RWPE1 (cell line): Measurements from ENCODE around the gene KAT14.
A peak's percentile ranks its signal among the peaks of the same experiment; 100 is the strongest.

Source experiments
- CTCF ChIA-PET: fragments of 350-600 bp; sonication (Branson Sonifier 250); formaldehyde crosslinking; extraction: SDS; loops from one replicate; lab custom pipeline; 2021; lab: Yijun Ruan, JAX
- POLR2A ChIA-PET: fragments of 400-600 bp; formaldehyde crosslinking; extraction: SDS; loops from one replicate; lab custom pipeline; 2020; ENCODE audit warnings: antibody characterized with exemption; ENCODE audit not compliant: low non-redundant PET; lab: Yijun Ruan, JAX
- DNase-seq: peaks from one replicate; pipeline ENCODE4 v3.0.0; 2012; ENCODE audit warnings: low spot score
- H3K27ac ChIP-seq: fragments of 450-650 bp; 2 replicates; pipeline ENCODE4 v1.5.1; 2017
- CTCF ChIP-seq: fragments of 450-650 bp; conservative IDR thresholded peaks from 2 replicates; pipeline ENCODE4 v1.5.1; 2017; ENCODE audit warnings: low read depth, mild to moderate bottlenecking

The KAT14 gene

GRCh38 chr20:18132663-18133062 lies 5.0 kb upstream of the KAT14 start:
- POLR2A ChIA-PET = no interaction called here
- no peak for TF ChIP-seq CTCF
- H3K27ac ChIP-seq = no peak overlapping the region
- no peak for DNase-seq
- CTCF ChIA-PET = no interaction called here

- no peak for DNase-seq
- no peak overlapping the region for H3K27ac ChIP-seq
- POLR2A ChIA-PET = no interaction called here
- CTCF ChIA-PET = interaction anchor here (0.7 kb wide), 2 partner anchors 125 to 143 kb away, joined by 4 to 7 read pairs; no protein-coding TSS in a partner anchor
- TF ChIP-seq CTCF = no peak
Observed at GRCh38 chr20:18133962-18134361, 3.7 kb upstream of the KAT14 start.

GRCh38 chr20:18138266-18138582 lies 561 bp downstream of the KAT14 start:
- ChIA-PET CTCF (interaction anchor here (0.5 kb wide), 1 partner anchor 13 kb away, joined by 3 read pairs; no protein-coding TSS in a partner anchor), POLR2A (interaction anchor here (1.2 kb wide), 2 partner anchors 80 to 150 kb away, joined by 4 to 5 read pairs; partner anchors contain the start of genes OVOL2 and ZNF133)
- no peak for DNase-seq
- TF ChIP-seq CTCF = no peak
- H3K27ac ChIP-seq = peak overlapping the region; percentile 88

GRCh38 chr20:18138639-18139583 lies 1.2 kb downstream of the KAT14 start:
- ChIA-PET CTCF (interaction anchor here (0.7 kb wide), 1 partner anchor 355 kb away, joined by 3 read pairs; no protein-coding TSS in a partner anchor), POLR2A (interaction anchor here (0.6 to 1.2 kb wide), 3 partner anchors 80 to 153 kb away, joined by 4 to 5 read pairs (median 4); partner anchors contain the start of genes OVOL2 and ZNF133)
- no peak overlapping the region for H3K27ac ChIP-seq
- TF ChIP-seq CTCF = no peak
- DNase-seq = no peak

- no peak for TF ChIP-seq CTCF
- DNase-seq = no peak
- no peak overlapping the region for H3K27ac ChIP-seq
- POLR2A ChIA-PET = interaction anchor here (0.6 kb wide), 1 partner anchor 154 kb away, joined by 4 read pairs; no protein-coding TSS in a partner anchor
- CTCF ChIA-PET = no interaction called here
Observed at GRCh38 chr20:18139832-18140231, 2.2 kb downstream of the KAT14 start.

- CTCF ChIA-PET = interaction anchor here (1.2 kb wide), 1 partner anchor 87 kb away, joined by 4 read pairs; the partner anchor contains the start of gene OVOL2
- POLR2A ChIA-PET = no interaction called here
- H3K27ac ChIP-seq = no peak overlapping the region
- no peak for TF ChIP-seq CTCF
- peak; percentile 63 for DNase-seq
Observed at GRCh38 chr20:18144541-18145099, 7.0 kb downstream of the KAT14 start.
